ENCODE results near the gene IGSF8. TPM values are rescaled to one million over a fixed set of nuclear protein-coding genes. Genes with fewer than 3 reads are reported as not detected.

IGSF8 gene, protein sequence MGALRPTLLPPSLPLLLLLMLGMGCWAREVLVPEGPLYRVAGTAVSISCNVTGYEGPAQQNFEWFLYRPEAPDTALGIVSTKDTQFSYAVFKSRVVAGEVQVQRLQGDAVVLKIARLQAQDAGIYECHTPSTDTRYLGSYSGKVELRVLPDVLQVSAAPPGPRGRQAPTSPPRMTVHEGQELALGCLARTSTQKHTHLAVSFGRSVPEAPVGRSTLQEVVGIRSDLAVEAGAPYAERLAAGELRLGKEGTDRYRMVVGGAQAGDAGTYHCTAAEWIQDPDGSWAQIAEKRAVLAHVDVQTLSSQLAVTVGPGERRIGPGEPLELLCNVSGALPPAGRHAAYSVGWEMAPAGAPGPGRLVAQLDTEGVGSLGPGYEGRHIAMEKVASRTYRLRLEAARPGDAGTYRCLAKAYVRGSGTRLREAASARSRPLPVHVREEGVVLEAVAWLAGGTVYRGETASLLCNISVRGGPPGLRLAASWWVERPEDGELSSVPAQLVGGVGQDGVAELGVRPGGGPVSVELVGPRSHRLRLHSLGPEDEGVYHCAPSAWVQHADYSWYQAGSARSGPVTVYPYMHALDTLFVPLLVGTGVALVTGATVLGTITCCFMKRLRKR
- total RNA-seq, result 10 to 100 TPM in 3 of 4 donors, 1 to 10 TPM in 1; 5.4 to 41.4 (median 26.9) TPM

- H3K27ac ChIP-seq, result peak within 1 kb of the TSS; percentile 85 to 91
- TF ChIP-seq POLR2A (IDR thresholded peaks at IDR 0.05) (peak; percentile 20 to 56), CTCF (IDR thresholded peaks at IDR 0.05) (no peak)
- no peaks in the 10 kb centered on the region for H3K27me3 ChIP-seq
- H3K4me3 ChIP-seq, result peak within 1 kb of the TSS; percentile 90 to 99
- peaks cover 7 to 10% of the 10 kb centered on the region in 2 donors for H3K4me1 ChIP-seq
- intact Hi-C loops (cut with DNase I; ENCODE audit: low total_unique reads), result loop anchor here (10.0 kb wide), 1 partner anchor 97 kb away; the partner anchor contains the start of gene CASQ1
- H3K36me3 ChIP-seq, result no peaks in the 10 kb centered on the region
- peak; percentile 90 to 92 for DNase-seq
- no peaks in the 10 kb centered on the region for H3K9me3 ChIP-seq
Measured at GRCh38 chr1:160097911-160098851, at the start of gene IGSF8. IGSF8 (minus strand) TSS chr1:160098619; CDS start chr1:160098472, 147 bp downstream.

DNA sequence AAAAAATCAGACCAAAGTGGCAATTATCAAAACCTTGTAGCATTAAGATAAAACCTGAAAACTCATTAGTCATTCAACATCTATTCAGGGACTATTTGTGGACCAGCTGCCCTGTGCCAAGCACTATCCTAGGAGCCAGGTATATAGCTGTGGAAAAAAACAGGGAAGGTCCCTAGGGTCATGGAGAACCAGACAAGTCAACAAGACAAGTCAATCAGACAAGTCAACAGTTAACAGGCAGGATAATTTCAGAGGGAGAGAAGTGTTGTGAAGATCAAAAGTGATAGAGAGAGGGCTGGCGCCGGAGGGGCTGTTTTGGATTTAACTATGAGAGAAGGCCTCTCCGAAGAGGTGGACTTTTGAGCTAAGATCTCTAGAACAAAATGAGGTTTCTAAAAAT lies 49.7 kb upstream of the IGSF8 start:
- Histone ChIP-seq H3K4me1 (no peaks in the 10 kb centered on the region), H3K4me3 (no peak overlapping the region), H3K27ac (no peak overlapping the region), H3K36me3 (no peaks in the 10 kb centered on the region), H3K27me3 (no peaks in the 10 kb centered on the region), H3K9me3 (no peaks in the 10 kb centered on the region)
- intact Hi-C loops (cut with DNase I; ENCODE audit: low total_unique reads), result no loop called here
- no peak for TF ChIP-seq POLR2A (IDR thresholded peaks at IDR 0.05)
- no peak for TF ChIP-seq CTCF (IDR thresholded peaks at IDR 0.05)
- DNase-seq, result no peak

GRCh38 chr1:160146107-160146506 lies 47.7 kb upstream of the IGSF8 start:
- intact Hi-C loops (cut with DNase I; ENCODE audit: low total_unique reads), result no loop called here
- no peaks in the 10 kb centered on the region for H3K9me3 ChIP-seq
- no peaks in the 10 kb centered on the region for H3K4me1 ChIP-seq
- H3K27me3 ChIP-seq, result no peaks in the 10 kb centered on the region
- H3K4me3 ChIP-seq, result no peak overlapping the region
- DNase-seq, result no peak
- H3K27ac ChIP-seq, result no peak overlapping the region
- no peaks in the 10 kb centered on the region for H3K36me3 ChIP-seq
- TF ChIP-seq POLR2A (IDR thresholded peaks at IDR 0.05) (no peak), CTCF (IDR thresholded peaks at IDR 0.05) (no peak)

- Histone ChIP-seq H3K4me1 (no peaks in the 10 kb centered on the region), H3K9me3 (no peaks in the 10 kb centered on the region), H3K27ac (no peak overlapping the region), H3K36me3 (no peaks in the 10 kb centered on the region), H3K27me3 (no peaks in the 10 kb centered on the region), H3K4me3 (no peak overlapping the region)
- intact Hi-C loops (cut with DNase I; ENCODE audit: low total_unique reads), result no loop called here
- DNase-seq, result no peak
- TF ChIP-seq POLR2A (IDR thresholded peaks at IDR 0.05) (no peak), CTCF (IDR thresholded peaks at IDR 0.05) (no peak)
Measured at GRCh38 chr1:160144921-160145320, 46.5 kb upstream of the IGSF8 start.
